PC-9 (cell line): ENCODE data around the gene CENPP.

Experiments used
- EZH2 ChIP-seq: fragments of 200-600 bp; sonication (generic); IDR thresholded peaks from 2 replicates; pipeline ENCODE4 v1.8.0; 2017; ENCODE audit warnings: antibody characterized with exemption, low read depth
- TF ChIP-seq, protein P1 (sequence below): fragments of 200-600 bp; sonication (generic); conservative IDR thresholded peaks from 2 replicates; pipeline ENCODE4 v1.6.1; 2017; ENCODE audit warnings: mixed run types, antibody characterized with exemption, mild to moderate bottlenecking, moderate library complexity

DNA sequence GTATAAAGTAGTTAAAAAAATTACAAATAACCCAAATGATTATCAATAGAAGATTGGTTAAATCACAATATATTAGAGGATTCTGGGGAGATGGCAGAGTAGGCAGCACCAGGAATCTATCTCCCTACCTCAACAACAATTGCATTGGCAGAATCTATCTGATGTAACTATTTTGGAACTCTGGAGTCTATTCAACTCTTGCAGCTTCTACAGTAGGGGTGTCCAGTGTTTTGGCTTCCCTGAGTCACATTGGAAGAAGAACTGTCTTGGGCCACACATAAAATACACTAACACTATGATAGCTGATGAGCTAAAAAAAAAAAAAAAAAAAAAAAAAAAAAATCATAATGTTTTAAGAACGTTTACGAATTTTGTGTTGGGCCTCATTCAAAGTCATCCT lies 239.2 kb downstream of the CENPP start:
- TF ChIP-seq, protein P1, sequence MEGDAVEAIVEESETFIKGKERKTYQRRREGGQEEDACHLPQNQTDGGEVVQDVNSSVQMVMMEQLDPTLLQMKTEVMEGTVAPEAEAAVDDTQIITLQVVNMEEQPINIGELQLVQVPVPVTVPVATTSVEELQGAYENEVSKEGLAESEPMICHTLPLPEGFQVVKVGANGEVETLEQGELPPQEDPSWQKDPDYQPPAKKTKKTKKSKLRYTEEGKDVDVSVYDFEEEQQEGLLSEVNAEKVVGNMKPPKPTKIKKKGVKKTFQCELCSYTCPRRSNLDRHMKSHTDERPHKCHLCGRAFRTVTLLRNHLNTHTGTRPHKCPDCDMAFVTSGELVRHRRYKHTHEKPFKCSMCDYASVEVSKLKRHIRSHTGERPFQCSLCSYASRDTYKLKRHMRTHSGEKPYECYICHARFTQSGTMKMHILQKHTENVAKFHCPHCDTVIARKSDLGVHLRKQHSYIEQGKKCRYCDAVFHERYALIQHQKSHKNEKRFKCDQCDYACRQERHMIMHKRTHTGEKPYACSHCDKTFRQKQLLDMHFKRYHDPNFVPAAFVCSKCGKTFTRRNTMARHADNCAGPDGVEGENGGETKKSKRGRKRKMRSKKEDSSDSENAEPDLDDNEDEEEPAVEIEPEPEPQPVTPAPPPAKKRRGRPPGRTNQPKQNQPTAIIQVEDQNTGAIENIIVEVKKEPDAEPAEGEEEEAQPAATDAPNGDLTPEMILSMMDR: no peak
- TF ChIP-seq EZH2: no peak
